ELF-1 (cell line): ENCODE data around the gene HNRNPC.
A peak's percentile ranks its signal among the peaks of the same experiment; 100 is the strongest.
"Not testable (repeated sequence)": the region's sequence is repeated elsewhere in the genome, so short reads cannot be mapped to it uniquely, and the experiment has no call there.

Experiments used
- DNase-seq: peaks from one replicate; pipeline ENCODE4 v3.0.0-alpha.2; 2016; ENCODE audit warnings: low read depth, low spot score

Gene HNRNPC

DNA sequence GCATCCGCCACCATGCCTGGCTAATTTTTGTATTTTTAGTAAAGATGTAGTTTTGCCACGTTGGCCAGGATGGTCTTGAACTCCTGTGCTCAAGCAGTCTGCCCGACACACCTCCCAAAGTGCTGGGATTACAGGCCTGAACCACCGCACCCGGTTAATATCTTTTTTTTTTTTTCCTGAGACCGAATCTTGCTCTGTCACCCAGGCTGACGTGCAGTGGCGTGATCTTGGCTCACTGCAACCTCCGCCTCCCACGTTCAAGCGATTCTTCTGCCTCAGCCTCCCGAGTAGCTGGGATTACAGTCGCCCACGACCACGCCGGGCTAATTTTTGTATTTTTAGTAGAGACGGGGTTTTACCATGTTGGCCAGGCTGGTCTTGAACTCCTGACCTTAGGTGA is 3.4 kb upstream of the HNRNPC start:
- DNase-seq, result not testable (repeated sequence)

- peak; percentile 36 for DNase-seq
Observed at GRCh38 chr14:21268617-21269251, 508 bp downstream of the HNRNPC start.

DNA sequence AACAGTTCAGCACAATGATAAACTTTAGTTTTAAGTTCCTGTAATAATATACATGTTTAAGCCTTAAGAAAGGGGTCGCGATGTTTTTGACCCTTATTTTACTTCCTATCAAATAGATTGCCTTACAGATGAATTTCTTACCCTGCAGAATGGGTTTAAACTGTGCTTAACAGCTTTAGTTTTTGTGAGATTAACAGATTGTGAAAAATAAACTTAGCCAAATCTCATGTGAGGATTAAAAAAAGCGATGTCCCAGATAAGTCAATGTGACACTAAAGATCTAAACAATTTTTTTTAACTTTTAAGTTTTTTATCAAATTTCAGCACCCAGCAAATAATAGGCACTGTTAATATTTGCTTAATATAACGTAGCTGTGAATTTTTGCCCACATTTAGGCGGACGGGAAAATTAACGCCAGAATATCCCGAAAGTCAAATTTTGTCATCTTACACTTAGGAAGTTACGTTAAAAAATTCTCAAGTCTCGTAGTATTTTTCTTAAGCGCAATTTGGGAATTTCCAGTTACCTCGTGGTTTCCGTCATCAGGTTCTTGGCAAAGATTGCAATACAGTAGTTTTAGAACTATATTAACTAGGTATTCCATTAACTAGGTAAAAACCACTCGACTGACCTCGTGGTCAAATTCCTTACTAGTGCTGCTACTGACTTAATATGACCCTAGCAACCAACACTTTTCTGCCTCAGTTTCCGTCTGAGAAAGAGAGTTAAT is 1.2 kb downstream of the HNRNPC start:
- no peak for DNase-seq

GRCh38 chr14:21267431-21267845 is 1.8 kb downstream of the HNRNPC start:
- peak; percentile 29 for DNase-seq

DNA sequence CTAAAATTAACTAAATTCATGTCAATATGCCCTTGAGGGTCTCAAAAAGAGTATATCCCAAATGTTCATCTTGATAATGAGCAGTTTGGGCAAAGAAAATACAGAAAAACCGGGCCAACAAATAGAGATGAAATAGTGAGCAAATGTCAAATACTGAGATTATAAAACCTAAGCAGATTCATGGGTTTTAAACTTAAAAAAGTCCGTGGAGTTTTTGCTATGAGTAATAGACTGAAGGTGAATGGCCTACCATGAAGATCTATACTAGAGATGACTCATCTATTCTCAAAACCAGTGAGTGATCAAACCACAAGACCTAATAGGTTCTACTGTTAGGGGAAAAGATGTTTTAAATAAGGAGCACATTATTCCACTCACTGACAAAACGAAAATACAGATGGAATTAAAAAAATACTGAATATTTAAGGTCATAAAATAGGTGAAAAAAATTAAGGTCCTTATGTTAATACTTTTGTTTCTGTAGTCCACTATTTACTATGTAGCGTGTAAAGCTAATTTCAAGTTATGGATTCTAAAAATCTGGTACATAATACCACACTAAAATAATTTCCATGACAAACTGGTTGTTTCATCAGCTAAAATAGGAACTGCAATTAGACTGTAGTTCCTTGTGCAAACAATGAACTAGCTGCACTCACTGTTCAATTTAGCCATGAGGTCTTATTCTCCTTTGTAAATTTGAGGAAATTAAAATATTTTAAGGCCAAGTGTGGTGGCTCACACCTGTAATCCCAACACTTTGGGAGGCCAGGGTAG is 5.0 kb downstream of the HNRNPC start:
- DNase-seq, result no peak

DNA sequence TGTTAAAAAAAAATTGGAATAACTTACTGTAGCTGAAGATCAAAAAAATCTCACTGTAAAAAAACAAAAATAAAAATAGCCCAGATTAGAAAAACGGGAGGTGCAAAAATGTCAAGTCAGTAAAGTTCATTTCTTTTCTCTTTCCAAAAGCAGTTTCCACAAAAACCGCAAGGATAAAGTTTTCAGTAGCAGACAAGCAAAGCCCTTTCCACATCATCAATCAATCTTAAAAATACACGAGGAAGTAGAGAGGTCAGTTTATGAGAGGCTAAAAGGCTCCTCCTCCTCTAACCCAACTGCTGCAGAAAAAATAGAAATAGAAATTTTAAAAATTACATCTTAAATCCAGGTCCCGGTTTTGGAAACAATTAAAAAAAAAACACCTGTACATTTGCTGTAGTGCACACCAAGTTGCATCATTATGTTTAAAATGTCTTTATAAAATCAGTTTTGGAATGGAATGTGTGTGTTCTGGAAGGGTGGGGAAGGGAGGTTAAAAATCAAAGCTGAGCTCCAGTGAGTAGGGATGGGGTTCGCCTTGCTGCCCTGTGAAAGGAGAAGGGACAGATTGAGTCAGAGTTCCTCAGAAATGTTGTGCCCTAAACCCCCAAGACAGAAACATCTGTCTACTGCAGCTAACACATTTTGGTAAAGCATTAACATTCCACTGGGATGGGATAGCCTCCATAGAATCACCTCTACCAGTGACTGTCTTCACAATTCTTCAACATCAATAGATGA is 5.8 kb downstream of the HNRNPC start:
- no peak for DNase-seq

DNA sequence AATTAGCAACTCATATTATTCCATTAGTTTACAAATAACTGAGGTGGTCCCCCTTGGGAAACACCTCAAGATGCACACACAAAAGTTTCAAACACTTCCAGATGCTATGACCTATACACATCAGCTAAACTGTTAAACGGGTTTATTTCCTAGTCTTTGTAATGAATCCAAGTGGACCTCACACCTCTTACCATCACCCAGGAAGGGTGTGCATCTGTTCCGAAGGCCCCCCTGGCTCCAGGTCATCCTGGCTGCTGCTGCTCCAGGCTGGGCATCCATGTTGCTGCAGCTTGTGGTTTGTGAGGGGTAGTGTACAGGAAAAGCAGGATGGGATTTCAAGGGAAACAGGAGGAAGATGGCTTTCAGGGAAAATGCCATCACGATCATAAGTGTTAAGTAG is 6.8 kb downstream of the HNRNPC start:
- DNase-seq, result no peak

GRCh38 chr14:21261824-21262223 is 7.4 kb downstream of the HNRNPC start:
- DNase-seq, result no peak

- no peak for DNase-seq
Observed at GRCh38 chr14:21258889-21259787, 10.1 kb downstream of the HNRNPC start.

DNA sequence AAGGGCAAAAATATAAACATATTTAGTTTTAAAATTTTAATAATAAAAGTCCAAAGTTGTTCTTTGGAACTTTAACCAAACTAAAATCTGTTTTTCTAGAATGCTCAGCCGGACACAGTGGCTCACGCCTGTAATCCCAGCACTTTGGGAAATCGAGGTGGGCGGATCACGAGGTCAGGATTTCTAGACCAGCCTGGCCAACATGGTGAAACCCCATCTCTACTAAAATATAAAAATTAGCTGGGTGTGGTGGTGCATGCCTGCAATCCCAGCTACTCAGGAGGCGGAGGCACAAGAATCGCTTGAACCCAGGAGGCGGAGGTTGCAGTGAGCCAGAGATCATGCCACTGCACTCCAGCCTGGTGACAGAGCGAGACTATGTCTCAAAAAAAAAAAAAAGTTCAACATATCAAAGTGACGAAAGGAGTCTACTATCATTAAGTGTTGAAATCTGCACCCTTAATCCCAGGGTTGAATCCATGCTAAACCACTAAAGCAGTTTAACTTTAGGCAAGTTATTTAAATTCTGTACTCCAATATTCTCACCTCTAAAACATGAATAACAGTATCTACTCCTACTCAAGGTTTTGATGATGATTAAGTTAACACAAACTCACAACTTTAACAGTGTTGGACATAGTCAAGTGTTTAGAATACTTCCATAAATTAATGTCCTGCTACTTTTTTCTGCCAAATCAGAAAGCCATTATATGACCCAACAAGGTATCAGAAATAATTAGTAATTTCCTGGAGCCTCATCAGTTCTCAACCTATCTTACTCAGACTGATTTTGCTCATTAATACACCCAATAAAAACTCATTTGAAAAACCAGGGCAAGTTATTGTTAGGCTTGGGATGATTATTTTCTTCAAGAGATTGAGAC is 11.0 kb downstream of the HNRNPC start:
- no peak for DNase-seq

DNA sequence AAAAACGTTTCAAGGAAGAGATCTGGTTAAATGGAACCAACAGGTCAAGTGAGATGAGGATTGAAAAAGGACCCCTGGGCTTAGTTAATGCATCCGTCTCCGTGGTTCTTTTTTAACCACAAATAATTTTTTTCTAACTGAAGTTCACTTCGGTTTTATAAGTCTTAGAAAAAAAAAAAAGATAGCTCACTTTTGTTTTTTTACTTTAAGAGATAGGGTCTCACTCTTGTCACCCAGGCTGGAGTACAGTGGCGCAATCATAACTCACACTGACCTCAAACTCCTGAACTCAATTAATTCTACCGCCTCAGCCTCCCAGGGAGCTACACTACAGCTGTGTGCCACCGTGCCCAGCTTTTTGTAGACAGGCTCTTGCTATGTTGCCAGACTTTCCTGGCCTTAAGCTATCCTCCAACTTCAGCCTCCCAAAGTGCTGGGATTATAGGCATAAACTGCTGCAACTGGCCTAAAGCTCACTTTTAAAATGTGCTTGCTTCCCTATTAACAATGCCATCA is 11.8 kb downstream of the HNRNPC start:
- DNase-seq, result no peak

DNA sequence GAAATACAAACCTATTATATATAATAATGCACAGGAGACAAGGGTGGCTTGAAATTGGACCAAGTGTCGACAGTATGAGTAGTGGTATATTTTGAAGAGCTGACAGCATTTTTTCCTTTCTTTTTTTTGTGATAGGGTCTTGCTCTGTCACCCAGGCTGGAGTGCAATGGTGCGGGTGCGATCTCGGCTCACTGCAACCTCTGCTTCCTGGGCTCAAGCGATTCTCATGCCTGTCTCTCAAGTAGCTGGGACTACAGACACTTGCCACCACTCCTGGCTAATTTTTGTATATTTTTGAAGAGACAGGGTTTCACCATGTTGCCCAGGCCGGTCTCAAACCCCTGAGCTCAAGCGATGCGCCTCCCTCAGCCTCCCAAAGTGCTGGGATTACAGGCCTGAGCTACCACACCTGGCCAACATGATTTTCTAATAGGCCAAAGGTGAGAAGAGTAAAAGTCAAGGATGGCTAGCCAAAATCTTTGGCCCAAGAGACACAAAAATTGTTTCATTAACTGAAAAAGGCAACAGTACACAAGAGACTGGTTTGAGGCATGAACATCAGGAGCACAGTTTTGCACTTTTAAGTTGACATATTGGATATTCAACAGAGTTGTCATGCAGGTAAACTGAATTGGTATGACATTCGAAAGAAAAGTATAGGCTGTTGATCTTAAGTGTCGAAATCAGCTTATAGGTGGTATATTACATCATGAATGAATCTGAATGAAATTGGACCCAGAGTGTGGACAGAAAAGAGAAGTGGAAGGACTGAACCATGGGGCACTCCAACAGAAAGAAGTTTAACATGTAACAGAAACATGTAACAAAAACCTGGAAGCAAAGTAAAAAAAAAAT is 12.5 kb downstream of the HNRNPC start:
- DNase-seq, result no peak

GRCh38 chr14:21256102-21256447 is 13.2 kb downstream of the HNRNPC start:
- not testable (repeated sequence) for DNase-seq

DNA sequence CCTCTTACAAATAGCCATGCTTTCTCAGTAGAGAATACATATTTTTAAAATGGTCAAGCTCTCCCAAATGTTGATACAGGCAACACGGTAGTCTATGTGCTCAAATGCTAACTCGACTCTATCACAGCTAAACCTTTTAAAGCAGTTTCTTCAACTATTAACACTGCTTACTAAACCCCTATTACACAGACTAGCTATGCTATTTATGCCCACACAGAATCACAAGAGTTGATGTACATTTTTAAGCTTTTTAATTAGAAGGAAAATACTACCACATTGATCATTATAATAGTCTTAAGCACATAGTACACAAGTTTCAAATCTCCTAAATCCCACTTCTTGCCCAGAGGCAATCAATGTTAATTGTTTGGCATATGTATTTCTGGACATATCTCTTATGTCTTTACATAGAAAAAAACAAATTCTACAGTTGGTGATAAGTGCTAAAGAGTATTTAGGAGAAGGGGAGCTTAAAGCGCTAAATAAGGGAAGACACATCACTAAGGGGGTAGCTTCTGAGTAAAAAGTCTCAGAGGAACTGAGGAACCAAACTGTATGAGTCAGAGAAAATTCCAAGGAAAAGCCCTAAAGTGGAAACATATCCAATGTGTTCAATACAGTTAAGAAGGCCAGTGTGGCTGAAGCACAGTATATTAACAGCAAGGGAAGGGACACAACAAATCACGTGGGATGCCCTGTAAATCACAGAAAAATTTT is 13.7 kb downstream of the HNRNPC start:
- no peak for DNase-seq

- DNase-seq, result no peak
Observed at GRCh38 chr14:21252149-21252548, 17.1 kb downstream of the HNRNPC start.

DNA sequence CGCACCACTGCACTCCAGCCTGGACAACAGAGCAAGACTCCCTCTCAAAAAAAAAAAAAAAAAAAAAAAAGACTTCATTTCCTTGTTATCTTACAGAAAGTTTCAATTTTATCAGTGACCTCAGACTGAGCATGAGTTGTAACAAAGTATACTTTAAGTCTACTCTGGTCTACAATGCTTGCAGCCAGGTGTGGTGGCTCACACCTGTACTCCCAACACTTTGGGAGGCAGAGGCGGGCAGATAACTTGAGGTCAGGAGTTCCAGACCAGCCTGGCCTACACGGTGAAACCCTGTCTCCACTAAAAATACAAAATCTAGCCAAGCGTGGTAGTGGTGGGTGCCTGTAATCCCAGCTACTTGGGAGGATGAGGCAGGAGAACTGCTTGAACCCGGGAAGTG is 18.0 kb downstream of the HNRNPC start:
- no peak for DNase-seq

GRCh38 chr14:21248739-21249411 is 20.4 kb downstream of the HNRNPC start:
- no peak for DNase-seq

DNA sequence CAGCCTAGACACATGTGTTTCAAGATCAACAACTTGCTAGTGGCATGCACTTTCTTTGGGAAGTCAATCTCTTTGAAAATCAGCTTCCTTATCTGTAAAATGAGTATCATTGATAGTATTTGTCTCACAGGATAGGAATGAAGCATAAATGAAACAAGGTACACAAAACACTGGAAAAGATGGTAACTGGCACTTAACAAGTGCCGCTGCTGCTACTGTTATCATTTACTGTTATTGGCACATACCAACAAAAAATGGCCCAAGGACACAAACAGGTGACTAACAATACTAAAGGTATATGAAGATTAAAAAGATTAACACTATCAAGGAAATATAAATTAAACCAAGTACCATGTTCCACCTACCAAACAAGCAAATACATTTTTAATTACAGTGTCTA is 20.9 kb downstream of the HNRNPC start:
- DNase-seq, result no peak
